ENCODE measurements around the gene DCUN1D3.

The DCUN1D3 gene

GRCh38 chr16:20846030-20846429 lies 54.1 kb downstream of the DCUN1D3 start:
- TF ChIP-seq CTCF (IDR thresholded peaks at IDR 0.05; ENCODE audit: low read depth, low read length, missing control alignments): no peak
- DNase-seq: no peak
- H3K4me3 ChIP-seq (ENCODE audit: low read depth, low read length): no peak overlapping the region
- no peaks in the 10 kb centered on the region for H3K27me3 ChIP-seq (replicated peaks)
- no peak overlapping the region for H3K27ac ChIP-seq
- in situ Hi-C loops (cut with HindIII; ENCODE audit: low pct_ligation_motif_present, low sequenced_read_pairs): no loop called here
- no peaks in the 10 kb centered on the region for H3K36me3 ChIP-seq (replicated peaks)

- DNase-seq: no peak
- Histone ChIP-seq H3K27ac (no peak overlapping the region), H3K27me3 (replicated peaks) (no peaks in the 10 kb centered on the region), H3K36me3 (replicated peaks) (no peaks in the 10 kb centered on the region), H3K4me3 (ENCODE audit: low read depth, low read length) (no peak overlapping the region)
- in situ Hi-C loops (cut with HindIII; ENCODE audit: low pct_ligation_motif_present, low sequenced_read_pairs): no loop called here
- TF ChIP-seq CTCF (IDR thresholded peaks at IDR 0.05; ENCODE audit: low read depth, low read length, missing control alignments): no peak
Measured at GRCh38 chr16:20844588-20844987, 55.6 kb downstream of the DCUN1D3 start.

GRCh38 chr16:20844054-20844453 lies 56.1 kb downstream of the DCUN1D3 start:
- no peak for DNase-seq
- Histone ChIP-seq H3K27me3 (replicated peaks) (no peaks in the 10 kb centered on the region), H3K27ac (no peak overlapping the region), H3K4me3 (ENCODE audit: low read depth, low read length) (no peak overlapping the region), H3K36me3 (replicated peaks) (no peaks in the 10 kb centered on the region)
- in situ Hi-C loops (cut with HindIII; ENCODE audit: low pct_ligation_motif_present, low sequenced_read_pairs): no loop called here
- no peak for TF ChIP-seq CTCF (IDR thresholded peaks at IDR 0.05; ENCODE audit: low read depth, low read length, missing control alignments)

GRCh38 chr16:20839504-20839903 lies 60.7 kb downstream of the DCUN1D3 start:
- no peak for TF ChIP-seq CTCF (IDR thresholded peaks at IDR 0.05; ENCODE audit: low read depth, low read length, missing control alignments)
- H3K4me3 ChIP-seq (ENCODE audit: low read depth, low read length): no peak overlapping the region
- no peak for DNase-seq
- H3K27ac ChIP-seq: no peak overlapping the region
- no peaks in the 10 kb centered on the region for H3K36me3 ChIP-seq (replicated peaks)
- no peaks in the 10 kb centered on the region for H3K27me3 ChIP-seq (replicated peaks)
- in situ Hi-C loops (cut with HindIII; ENCODE audit: low pct_ligation_motif_present, low sequenced_read_pairs): no loop called here

- TF ChIP-seq CTCF (IDR thresholded peaks at IDR 0.05; ENCODE audit: low read depth, low read length, missing control alignments): no peak
- Histone ChIP-seq H3K27me3 (replicated peaks) (no peaks in the 10 kb centered on the region), H3K4me3 (ENCODE audit: low read depth, low read length) (no peak overlapping the region), H3K27ac (no peak overlapping the region), H3K36me3 (replicated peaks) (no peaks in the 10 kb centered on the region)
- in situ Hi-C loops (cut with HindIII; ENCODE audit: low pct_ligation_motif_present, low sequenced_read_pairs): no loop called here
- DNase-seq: no peak
Measured at GRCh38 chr16:20838240-20838639, 61.9 kb downstream of the DCUN1D3 start.

- in situ Hi-C loops (cut with HindIII; ENCODE audit: low pct_ligation_motif_present, low sequenced_read_pairs): no loop called here
- Histone ChIP-seq H3K36me3 (replicated peaks) (no peaks in the 10 kb centered on the region), H3K27ac (no peak overlapping the region), H3K4me3 (ENCODE audit: low read depth, low read length) (no peak overlapping the region), H3K27me3 (replicated peaks) (no peaks in the 10 kb centered on the region)
- no peak for TF ChIP-seq CTCF (IDR thresholded peaks at IDR 0.05; ENCODE audit: low read depth, low read length, missing control alignments)
- DNase-seq: no peak
Measured at GRCh38 chr16:20833086-20833485, 67.1 kb downstream of the DCUN1D3 start.
